ENCODE data around the gene ADAMTS15. TPM values are rescaled to one million over a fixed set of nuclear protein-coding genes. Genes with fewer than 3 reads are reported as not detected.

ADAMTS15 gene
- total RNA-seq, 2 experiments from 2014 or later: not detected

DNA sequence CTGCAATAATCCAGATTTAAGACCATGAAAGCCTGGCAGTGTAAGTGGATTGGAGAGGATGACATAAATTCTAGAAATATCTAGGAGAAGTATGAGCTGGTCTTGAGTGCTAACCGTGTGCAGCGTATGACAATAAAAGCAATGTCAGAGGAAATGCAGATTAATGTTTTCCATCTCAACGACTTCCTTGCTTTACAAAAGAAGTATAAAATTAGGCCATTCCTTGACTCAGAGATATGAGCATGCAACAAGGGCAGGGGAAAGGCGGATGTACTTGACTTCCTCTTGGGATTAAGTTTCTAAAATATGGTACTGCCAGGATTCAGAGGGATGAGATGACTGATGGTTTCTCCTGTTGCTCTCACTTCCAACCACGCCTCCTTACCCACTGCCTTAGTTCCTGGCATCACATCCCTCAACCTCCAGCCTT is 32.3 kb downstream of the ADAMTS15 start:
- no peaks in the 10 kb centered on the region for H4K20me1 ChIP-seq (ENCODE audit: insufficient read depth, low read length)
- CTCF ChIA-PET (ENCODE audit: unreplicated experiment): no interaction called here
- TF ChIP-seq, protein P1, sequence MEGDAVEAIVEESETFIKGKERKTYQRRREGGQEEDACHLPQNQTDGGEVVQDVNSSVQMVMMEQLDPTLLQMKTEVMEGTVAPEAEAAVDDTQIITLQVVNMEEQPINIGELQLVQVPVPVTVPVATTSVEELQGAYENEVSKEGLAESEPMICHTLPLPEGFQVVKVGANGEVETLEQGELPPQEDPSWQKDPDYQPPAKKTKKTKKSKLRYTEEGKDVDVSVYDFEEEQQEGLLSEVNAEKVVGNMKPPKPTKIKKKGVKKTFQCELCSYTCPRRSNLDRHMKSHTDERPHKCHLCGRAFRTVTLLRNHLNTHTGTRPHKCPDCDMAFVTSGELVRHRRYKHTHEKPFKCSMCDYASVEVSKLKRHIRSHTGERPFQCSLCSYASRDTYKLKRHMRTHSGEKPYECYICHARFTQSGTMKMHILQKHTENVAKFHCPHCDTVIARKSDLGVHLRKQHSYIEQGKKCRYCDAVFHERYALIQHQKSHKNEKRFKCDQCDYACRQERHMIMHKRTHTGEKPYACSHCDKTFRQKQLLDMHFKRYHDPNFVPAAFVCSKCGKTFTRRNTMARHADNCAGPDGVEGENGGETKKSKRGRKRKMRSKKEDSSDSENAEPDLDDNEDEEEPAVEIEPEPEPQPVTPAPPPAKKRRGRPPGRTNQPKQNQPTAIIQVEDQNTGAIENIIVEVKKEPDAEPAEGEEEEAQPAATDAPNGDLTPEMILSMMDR (conservative IDR thresholded peaks at IDR 0.05; ENCODE audit: low read length): no peak
- no peak for TF ChIP-seq EZH2phosphoT487 (IDR thresholded peaks at IDR 0.05; ENCODE audit: borderline replicate concordance, low read depth, low read length)
- H3K79me2 ChIP-seq (ENCODE audit: insufficient read depth, low read depth, low read length): no peaks in the 10 kb centered on the region
- no peaks in the 10 kb centered on the region for H3K4me1 ChIP-seq (ENCODE audit: insufficient read depth, low read length, poor library complexity, severe bottlenecking)
- H3K9me2 ChIP-seq (ENCODE audit: insufficient read depth, low read length): no peaks in the 10 kb centered on the region
- no peak for DNase-seq (ENCODE audit: low spot score)
- no TSS peak for BruUV-seq (replicated peaks)
- H3K9me3 ChIP-seq (ENCODE audit: low read length): no peaks in the 10 kb centered on the region
- H3K36me3 ChIP-seq (ENCODE audit: insufficient read depth, low read length): no peaks in the 10 kb centered on the region
- POLR2A ChIA-PET: interaction anchor here (0.8 kb wide), 1 partner anchor 30 kb away, joined by 3 read pairs; no protein-coding TSS in a partner anchor
- no peak overlapping the region for H3K27ac ChIP-seq (ENCODE audit: low read depth, low read length, poor library complexity, severe bottlenecking)
- no peak overlapping the region for H3K4me2 ChIP-seq (ENCODE audit: low read length)
- no peak overlapping the region for H3K4me3 ChIP-seq (ENCODE audit: low read depth, low read length, poor library complexity, severe bottlenecking)
- intact Hi-C loops (cut with micrococcal nuclease; ENCODE audit: unreplicated experiment): no loop called here
- H2AFZ ChIP-seq (ENCODE audit: low read length): no peak overlapping the region

DNA sequence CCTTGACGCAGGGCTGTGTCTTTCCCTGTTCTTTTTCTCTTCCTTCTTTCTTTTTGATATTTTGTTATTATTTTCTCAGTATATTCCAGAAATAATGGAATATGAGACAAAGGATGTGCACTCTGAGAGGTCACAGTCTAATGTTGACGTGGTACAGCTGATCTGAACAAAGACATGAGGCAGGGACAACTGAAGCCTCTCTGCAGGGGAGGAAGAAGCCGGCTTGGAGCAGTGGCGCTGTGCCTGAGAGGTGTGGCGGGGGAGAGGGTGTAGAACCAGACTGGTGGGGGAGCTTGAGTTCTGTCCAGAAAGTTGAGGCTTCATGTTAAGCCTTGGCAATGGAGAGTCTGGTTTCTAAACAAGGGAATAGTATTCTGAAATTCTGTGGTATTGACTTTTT is 34.7 kb downstream of the ADAMTS15 start:
- no peaks in the 10 kb centered on the region for H3K9me3 ChIP-seq (ENCODE audit: low read length)
- TF ChIP-seq, protein P1 (conservative IDR thresholded peaks at IDR 0.05; ENCODE audit: low read length): no peak
- TF ChIP-seq EZH2phosphoT487 (IDR thresholded peaks at IDR 0.05; ENCODE audit: borderline replicate concordance, low read depth, low read length): no peak

DNA sequence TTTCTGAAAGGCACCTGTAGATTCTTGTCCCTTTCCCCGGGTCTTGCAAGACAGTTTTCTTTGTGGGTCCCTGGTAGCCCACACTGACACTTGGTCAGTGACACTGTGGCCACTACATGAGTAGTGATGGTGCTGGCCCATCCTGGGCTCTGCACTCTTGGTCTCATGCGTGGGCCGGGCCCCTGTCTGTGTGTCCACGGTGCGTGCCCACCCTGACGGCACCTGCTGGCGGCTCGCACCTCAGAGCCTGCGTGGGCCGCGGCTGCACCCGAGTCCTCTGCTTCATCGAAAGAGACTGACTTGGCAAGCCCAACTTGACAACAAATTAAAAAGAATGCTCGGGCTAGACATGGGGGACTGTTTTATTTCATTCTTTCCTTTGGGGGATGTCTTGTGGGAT is 37.5 kb downstream of the ADAMTS15 start:
- intact Hi-C loops (cut with micrococcal nuclease; ENCODE audit: unreplicated experiment): no loop called here
- ChIA-PET CTCF (ENCODE audit: unreplicated experiment) (no interaction called here), POLR2A (interaction anchor here (0.9 kb wide), 1 partner anchor 10 kb away, joined by 3 read pairs; no protein-coding TSS in a partner anchor)
- TF ChIP-seq EZH2phosphoT487 (IDR thresholded peaks at IDR 0.05; ENCODE audit: borderline replicate concordance, low read depth, low read length): no peak
- TF ChIP-seq, protein P1 (conservative IDR thresholded peaks at IDR 0.05; ENCODE audit: low read length): no peak
- Histone ChIP-seq H3K27ac (ENCODE audit: low read depth, low read length, poor library complexity, severe bottlenecking) (no peak overlapping the region), H3K9me3 (ENCODE audit: low read length) (no peaks in the 10 kb centered on the region), H3K36me3 (ENCODE audit: insufficient read depth, low read length) (no peaks in the 10 kb centered on the region), H3K9me2 (ENCODE audit: insufficient read depth, low read length) (no peaks in the 10 kb centered on the region), H4K20me1 (ENCODE audit: insufficient read depth, low read length) (no peaks in the 10 kb centered on the region), H3K4me1 (ENCODE audit: insufficient read depth, low read length, poor library complexity, severe bottlenecking) (no peaks in the 10 kb centered on the region), H3K4me3 (ENCODE audit: low read depth, low read length, poor library complexity, severe bottlenecking) (no peak overlapping the region), H3K79me2 (ENCODE audit: insufficient read depth, low read depth, low read length) (no peaks in the 10 kb centered on the region), H2AFZ (ENCODE audit: low read length) (no peak overlapping the region), H3K4me2 (ENCODE audit: low read length) (no peak overlapping the region)
- no TSS peak for BruUV-seq (replicated peaks)
- DNase-seq (ENCODE audit: low spot score): no peak

More for the DNA sequence above, 34.7 kb downstream of the ADAMTS15 start:
- Histone ChIP-seq H4K20me1 (ENCODE audit: insufficient read depth, low read length) (no peaks in the 10 kb centered on the region), H3K36me3 (ENCODE audit: insufficient read depth, low read length) (no peaks in the 10 kb centered on the region), H3K79me2 (ENCODE audit: insufficient read depth, low read depth, low read length) (no peaks in the 10 kb centered on the region), H3K4me1 (ENCODE audit: insufficient read depth, low read length, poor library complexity, severe bottlenecking) (no peaks in the 10 kb centered on the region), H3K4me2 (ENCODE audit: low read length) (no peak overlapping the region), H3K9me2 (ENCODE audit: insufficient read depth, low read length) (no peaks in the 10 kb centered on the region), H3K4me3 (ENCODE audit: low read depth, low read length, poor library complexity, severe bottlenecking) (no peak overlapping the region), H3K27ac (ENCODE audit: low read depth, low read length, poor library complexity, severe bottlenecking) (no peak overlapping the region), H2AFZ (ENCODE audit: low read length) (no peak overlapping the region)
- POLR2A ChIA-PET: no interaction called here
- no peak for DNase-seq (ENCODE audit: low spot score)
- no TSS peak for BruUV-seq (replicated peaks)
- CTCF ChIA-PET (ENCODE audit: unreplicated experiment): no interaction called here
- intact Hi-C loops (cut with micrococcal nuclease; ENCODE audit: unreplicated experiment): no loop called here
